Measurements from ENCODE around the gene ZFP82. TPM values are rescaled to one million over a fixed set of nuclear protein-coding genes. Genes with fewer than 3 reads are reported as not detected.

Gene ZFP82
- total RNA-seq, 6 experiments from 2014 or later: 0.26 to 1.2 (median 0.74) TPM

- WGBS (ENCODE audit: insufficient coverage, low coverage, low lambda C conversion rate, missing lambda C conversion rate): 28% methylated on average over 2 of the region's 2 CpGs
- H3K27me3 ChIP-seq: no peaks in the 10 kb centered on the region
- no peak overlapping the region for H3K27ac ChIP-seq
- peaks cover 0 to 3% (median 0%) of the 10 kb centered on the region in 4 donors for H3K9me3 ChIP-seq
- intact Hi-C loops (cut with DNase I): no loop called here
- no peak for TF ChIP-seq POLR2A (IDR thresholded peaks at IDR 0.05)
- TF ChIP-seq, protein P1, sequence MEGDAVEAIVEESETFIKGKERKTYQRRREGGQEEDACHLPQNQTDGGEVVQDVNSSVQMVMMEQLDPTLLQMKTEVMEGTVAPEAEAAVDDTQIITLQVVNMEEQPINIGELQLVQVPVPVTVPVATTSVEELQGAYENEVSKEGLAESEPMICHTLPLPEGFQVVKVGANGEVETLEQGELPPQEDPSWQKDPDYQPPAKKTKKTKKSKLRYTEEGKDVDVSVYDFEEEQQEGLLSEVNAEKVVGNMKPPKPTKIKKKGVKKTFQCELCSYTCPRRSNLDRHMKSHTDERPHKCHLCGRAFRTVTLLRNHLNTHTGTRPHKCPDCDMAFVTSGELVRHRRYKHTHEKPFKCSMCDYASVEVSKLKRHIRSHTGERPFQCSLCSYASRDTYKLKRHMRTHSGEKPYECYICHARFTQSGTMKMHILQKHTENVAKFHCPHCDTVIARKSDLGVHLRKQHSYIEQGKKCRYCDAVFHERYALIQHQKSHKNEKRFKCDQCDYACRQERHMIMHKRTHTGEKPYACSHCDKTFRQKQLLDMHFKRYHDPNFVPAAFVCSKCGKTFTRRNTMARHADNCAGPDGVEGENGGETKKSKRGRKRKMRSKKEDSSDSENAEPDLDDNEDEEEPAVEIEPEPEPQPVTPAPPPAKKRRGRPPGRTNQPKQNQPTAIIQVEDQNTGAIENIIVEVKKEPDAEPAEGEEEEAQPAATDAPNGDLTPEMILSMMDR (IDR thresholded peaks at IDR 0.05): no peak
- DNase-seq (no peak), ATAC-seq (no peak)
- H3K4me1 ChIP-seq: no peaks in the 10 kb centered on the region
- H3K36me3 ChIP-seq: no peaks in the 10 kb centered on the region
- no peak overlapping the region for H3K4me3 ChIP-seq
These were observed 18.1 kb upstream of the ZFP82 start for GRCh38 chr19:36436531-36436930.

- no peaks in the 10 kb centered on the region for H3K36me3 ChIP-seq
- H3K27me3 ChIP-seq: no peaks in the 10 kb centered on the region
- H3K4me1 ChIP-seq: no peaks in the 10 kb centered on the region
- no peak overlapping the region for H3K4me3 ChIP-seq
- WGBS (ENCODE audit: insufficient coverage, low coverage, low lambda C conversion rate, missing lambda C conversion rate): 57% methylated on average over 4 of the region's 4 CpGs
- ATAC-seq (no peak), DNase-seq (no peak)
- no peak for TF ChIP-seq POLR2A (IDR thresholded peaks at IDR 0.05)
- TF ChIP-seq, protein P1 (IDR thresholded peaks at IDR 0.05): no peak
- intact Hi-C loops (cut with DNase I): no loop called here
- no peak overlapping the region for H3K27ac ChIP-seq
- H3K9me3 ChIP-seq: no peaks in the 10 kb centered on the region
These were observed 5.5 kb upstream of the ZFP82 start for GRCh38 chr19:36423925-36424324.

DNA sequence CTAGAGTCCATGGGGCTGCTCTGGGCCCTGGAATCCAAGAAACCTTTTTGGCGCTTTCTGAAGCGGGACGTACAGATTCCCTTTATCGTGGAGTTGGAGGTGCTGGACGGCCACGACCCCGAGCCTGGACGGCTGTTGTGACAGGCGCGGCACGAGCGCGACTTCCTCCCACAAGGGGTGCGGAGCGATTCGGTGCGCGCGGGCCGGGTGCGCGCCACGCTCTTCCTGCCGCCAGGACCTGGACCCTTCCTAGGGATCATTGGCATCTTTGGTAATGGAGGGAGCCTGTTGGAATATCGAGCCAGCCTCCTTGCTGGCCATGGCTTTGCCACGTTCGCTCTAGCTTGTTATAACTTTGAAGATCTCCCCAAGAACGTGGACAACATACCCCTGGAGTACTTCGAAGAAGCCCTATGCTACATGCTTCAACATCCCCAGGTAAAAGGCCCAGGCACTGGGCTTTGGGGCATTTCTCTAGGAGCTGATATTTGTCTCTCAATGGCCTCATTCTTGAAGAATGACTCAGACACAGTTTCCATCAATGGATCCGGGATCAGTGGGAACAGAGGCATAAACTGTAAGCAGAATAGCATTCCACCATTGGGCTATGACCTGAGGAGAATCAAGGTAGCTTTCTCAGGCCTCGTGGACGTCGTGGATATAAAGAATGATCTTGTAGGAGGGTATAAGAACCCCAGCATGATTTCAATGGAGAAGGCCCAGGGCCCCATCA is 3.5 kb upstream of the ZFP82 start:
- H3K27me3 ChIP-seq: no peaks in the 10 kb centered on the region
- intact Hi-C loops (cut with DNase I): no loop called here
- H3K4me1 ChIP-seq: peaks cover 0 to 4% (median 0%) of the 10 kb centered on the region in 4 donors
- DNase-seq (no peak), ATAC-seq (peak in 1 of 4 donors; percentile 6)
- H3K36me3 ChIP-seq: no peaks in the 10 kb centered on the region
- peak overlapping the region; percentile 21 to 36 (median 27) for H3K4me3 ChIP-seq
- H3K27ac ChIP-seq: no peak overlapping the region
- no peaks in the 10 kb centered on the region for H3K9me3 ChIP-seq
- TF ChIP-seq POLR2A (IDR thresholded peaks at IDR 0.05): no peak
- TF ChIP-seq, protein P1 (IDR thresholded peaks at IDR 0.05): no peak
- WGBS (ENCODE audit: insufficient coverage, low coverage, low lambda C conversion rate, missing lambda C conversion rate): 19% methylated on average over 21 of the region's 33 CpGs

DNA sequence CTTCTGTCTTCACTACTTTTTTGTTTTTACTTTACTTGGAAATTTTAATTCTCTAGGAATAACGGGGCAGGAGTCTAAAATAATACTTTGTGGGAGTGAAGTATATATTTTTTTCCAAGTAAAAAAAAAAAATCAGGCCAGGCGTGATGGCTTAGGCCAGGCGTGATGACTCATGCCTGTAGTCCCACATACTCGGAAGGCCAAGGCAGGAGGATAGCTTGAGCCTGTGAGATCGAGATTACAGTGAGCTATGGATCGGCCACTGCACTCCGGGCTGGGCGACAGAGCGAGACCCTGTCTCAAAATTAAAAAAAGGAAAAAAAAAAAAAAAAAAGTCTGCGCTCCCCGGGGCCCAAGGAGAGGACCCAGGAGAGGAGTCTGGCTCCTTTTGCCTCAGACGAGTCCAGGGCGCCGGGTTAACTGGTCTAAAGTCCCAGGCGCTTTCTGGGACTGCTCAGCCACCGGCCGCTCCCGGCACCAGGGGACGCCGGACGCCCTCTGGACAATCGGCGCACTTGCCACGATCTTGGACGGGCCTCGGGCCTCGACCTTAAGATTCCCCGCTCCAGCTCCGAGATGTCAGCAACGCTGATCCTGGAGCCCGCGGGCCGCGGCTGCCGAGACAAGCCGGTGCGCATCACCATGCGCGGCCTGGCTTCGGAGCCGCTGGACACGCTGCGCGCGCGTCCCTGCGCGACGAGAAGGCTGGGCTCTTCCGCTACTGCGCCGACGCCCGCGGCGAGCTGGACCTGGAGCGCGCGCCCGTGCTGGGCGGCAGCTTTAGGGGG is 2.7 kb upstream of the ZFP82 start:
- WGBS (ENCODE audit: insufficient coverage, low coverage, low lambda C conversion rate, missing lambda C conversion rate): 18% methylated on average over 31 of the region's 61 CpGs
- Histone ChIP-seq H3K4me1 (peaks cover 0 to 4% (median 0%) of the 10 kb centered on the region in 4 donors), H3K27ac (no peak overlapping the region), H3K9me3 (no peaks in the 10 kb centered on the region), H3K27me3 (no peaks in the 10 kb centered on the region), H3K36me3 (no peaks in the 10 kb centered on the region), H3K4me3 (peak overlapping the region; percentile 21 to 36 (median 27))
- intact Hi-C loops (cut with DNase I): no loop called here
- ATAC-seq (peak; percentile 35 to 64 (median 43)), DNase-seq (peak in 1 of 3 donors; percentile 16)
- TF ChIP-seq, protein P1 (IDR thresholded peaks at IDR 0.05): no peak
- TF ChIP-seq POLR2A (IDR thresholded peaks at IDR 0.05): no peak

Measured in right lobe of liver (tissue), 6 donors.